HG03565 (cell line): ENCODE data around the gene CCDC74B.
"Not testable (repeated sequence)": the region's sequence is repeated elsewhere in the genome, so short reads cannot be mapped to it uniquely, and the experiment has no call there.

Experiments
- ATAC-seq: cut with Tn5 transposase; IDR thresholded peaks from one replicate; pipeline ENCODE4 v1.9.1; 2021; ENCODE audit warnings: mild to moderate bottlenecking, moderate library complexity; ENCODE audit not compliant: unreplicated experiment

The CCDC74B gene

GRCh38 chr2:130151145-130151512, 6.2 kb upstream of the CCDC74B start:
- not testable (repeated sequence) for ATAC-seq

GRCh38 chr2:130150181-130151144, 5.6 kb upstream of the CCDC74B start:
- no peak for ATAC-seq

GRCh38 chr2:130148515-130148914, 3.6 kb upstream of the CCDC74B start:
- ATAC-seq: not testable (repeated sequence)

GRCh38 chr2:130143266-130144039, 1.5 kb downstream of the CCDC74B start:
- ATAC-seq: not testable (repeated sequence)

GRCh38 chr2:130142396-130143265, 2.3 kb downstream of the CCDC74B start:
- ATAC-seq: not testable (repeated sequence)

- ATAC-seq: not testable (repeated sequence)
Observed at GRCh38 chr2:130141645-130142370, 3.1 kb downstream of the CCDC74B start.

- not testable (repeated sequence) for ATAC-seq
Observed at GRCh38 chr2:130141002-130141401, 3.9 kb downstream of the CCDC74B start.

- not testable (repeated sequence) for ATAC-seq
Observed at GRCh38 chr2:130140516-130140915, 4.4 kb downstream of the CCDC74B start.

GRCh38 chr2:130139331-130140280, 5.3 kb downstream of the CCDC74B start:
- ATAC-seq: not testable (repeated sequence)

GRCh38 chr2:130138841-130139251, 6.1 kb downstream of the CCDC74B start:
- not testable (repeated sequence) for ATAC-seq

GRCh38 chr2:130138326-130138725, 6.6 kb downstream of the CCDC74B start:
- not testable (repeated sequence) for ATAC-seq

GRCh38 chr2:130137118-130137517, 7.8 kb downstream of the CCDC74B start:
- not testable (repeated sequence) for ATAC-seq

- ATAC-seq: not testable (repeated sequence)
Observed at GRCh38 chr2:130136546-130136945, 8.4 kb downstream of the CCDC74B start.

GRCh38 chr2:130135692-130136541, 9.0 kb downstream of the CCDC74B start:
- ATAC-seq: no peak

- ATAC-seq: not testable (repeated sequence)
Observed at GRCh38 chr2:130129120-130129829, 15.6 kb downstream of the CCDC74B start, which contains the start of gene POTEF. TSS of gene POTEF (minus strand) at chr2:130129222. CDS start at chr2:130120515, 8,707 bp downstream.

GRCh38 chr2:130128464-130128863, 16.4 kb downstream of the CCDC74B start:
- ATAC-seq: not testable (repeated sequence)

- ATAC-seq: not testable (repeated sequence)
Observed at GRCh38 chr2:130127726-130128125, 17.2 kb downstream of the CCDC74B start.
